Measurements from ENCODE around the gene OSBPL2.

OSBPL2 gene

DNA sequence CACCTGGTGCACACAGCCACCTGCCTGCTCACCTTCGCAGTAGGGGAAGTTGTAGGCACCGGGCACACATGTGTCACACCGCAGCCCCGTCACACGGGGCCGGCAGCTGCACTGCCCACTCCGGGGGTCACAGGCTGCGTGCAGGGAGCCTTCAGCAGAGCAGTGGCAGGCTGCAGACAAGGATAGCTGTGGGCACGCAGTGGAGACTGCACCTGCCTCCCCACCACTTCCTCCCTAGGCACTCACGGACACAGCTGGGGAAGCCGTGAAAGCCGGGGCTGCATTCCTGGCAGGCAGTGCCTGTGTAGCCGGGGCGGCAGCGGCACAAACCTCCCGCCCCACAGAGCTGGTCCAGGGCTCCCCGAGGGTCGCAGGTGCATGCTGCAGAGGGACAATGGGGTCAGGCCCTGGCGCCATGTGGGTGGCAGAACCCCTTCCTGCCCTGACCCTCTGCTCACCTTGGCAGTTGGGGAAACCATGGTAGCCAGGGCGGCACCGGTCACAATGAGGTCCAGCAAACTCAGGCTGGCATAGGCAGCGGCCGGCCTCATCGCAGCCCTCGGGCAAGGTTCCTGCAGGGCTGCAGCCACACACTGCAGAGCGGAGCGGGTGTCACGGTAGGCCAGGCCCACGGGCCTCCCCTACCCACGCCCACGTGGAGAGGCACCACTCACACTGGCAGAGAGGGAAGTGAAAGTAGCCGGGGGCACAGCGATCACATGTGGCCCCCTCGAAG is 99.4 kb downstream of the OSBPL2 start:
- no peak for DNase-seq (ENCODE audit: extremely low read depth, low read depth)

DNA sequence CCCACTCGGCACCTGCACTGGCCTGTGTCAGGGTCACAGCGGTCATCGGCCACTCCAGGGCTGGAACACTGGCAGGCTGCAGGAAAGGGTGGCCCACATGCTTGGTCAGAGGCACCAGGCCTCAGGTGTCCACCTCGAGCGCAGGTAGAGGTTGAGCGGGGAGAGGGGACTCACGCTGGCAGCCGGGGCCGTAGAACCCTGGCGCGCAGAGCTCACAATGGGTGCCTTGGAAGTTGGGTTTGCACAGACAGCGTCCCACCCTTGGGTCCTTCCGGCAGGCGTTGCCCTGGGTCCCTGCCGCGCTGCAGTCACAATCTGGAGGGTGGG is 99.9 kb downstream of the OSBPL2 start:
- no peak for DNase-seq (ENCODE audit: extremely low read depth, low read depth)
- TF ChIP-seq, protein P1, sequence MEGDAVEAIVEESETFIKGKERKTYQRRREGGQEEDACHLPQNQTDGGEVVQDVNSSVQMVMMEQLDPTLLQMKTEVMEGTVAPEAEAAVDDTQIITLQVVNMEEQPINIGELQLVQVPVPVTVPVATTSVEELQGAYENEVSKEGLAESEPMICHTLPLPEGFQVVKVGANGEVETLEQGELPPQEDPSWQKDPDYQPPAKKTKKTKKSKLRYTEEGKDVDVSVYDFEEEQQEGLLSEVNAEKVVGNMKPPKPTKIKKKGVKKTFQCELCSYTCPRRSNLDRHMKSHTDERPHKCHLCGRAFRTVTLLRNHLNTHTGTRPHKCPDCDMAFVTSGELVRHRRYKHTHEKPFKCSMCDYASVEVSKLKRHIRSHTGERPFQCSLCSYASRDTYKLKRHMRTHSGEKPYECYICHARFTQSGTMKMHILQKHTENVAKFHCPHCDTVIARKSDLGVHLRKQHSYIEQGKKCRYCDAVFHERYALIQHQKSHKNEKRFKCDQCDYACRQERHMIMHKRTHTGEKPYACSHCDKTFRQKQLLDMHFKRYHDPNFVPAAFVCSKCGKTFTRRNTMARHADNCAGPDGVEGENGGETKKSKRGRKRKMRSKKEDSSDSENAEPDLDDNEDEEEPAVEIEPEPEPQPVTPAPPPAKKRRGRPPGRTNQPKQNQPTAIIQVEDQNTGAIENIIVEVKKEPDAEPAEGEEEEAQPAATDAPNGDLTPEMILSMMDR (IDR thresholded peaks at IDR 0.05; ENCODE audit: low read depth, low read length) = no peak

More for the DNA sequence above, 99.4 kb downstream of the OSBPL2 start:
- TF ChIP-seq, protein P1 (IDR thresholded peaks at IDR 0.05; ENCODE audit: low read depth, low read length) = no peak

DNA sequence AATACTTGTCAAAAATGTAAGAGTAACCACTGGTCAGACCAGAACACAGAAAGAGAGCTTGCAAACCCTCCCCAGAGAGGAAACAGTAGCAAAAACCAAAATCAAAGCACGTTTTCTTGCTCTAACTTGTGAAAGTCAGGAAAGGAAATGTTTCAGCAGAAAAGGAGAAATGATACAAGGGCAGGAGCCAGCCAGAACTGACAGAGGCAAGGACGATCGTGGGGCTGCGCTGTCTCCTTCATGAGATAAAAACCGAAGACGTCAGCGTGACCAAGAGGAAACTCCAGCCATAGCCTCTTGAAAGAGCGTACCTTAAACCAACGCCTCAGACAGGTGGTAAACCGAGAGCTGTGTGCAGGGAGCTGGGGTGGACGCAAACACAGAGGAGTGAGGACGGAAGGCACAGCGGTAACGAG is 101.3 kb downstream of the OSBPL2 start:
- no peak for DNase-seq (ENCODE audit: extremely low read depth, low read depth)
- TF ChIP-seq, protein P1 (IDR thresholded peaks at IDR 0.05; ENCODE audit: low read depth, low read length) = no peak

GRCh38 chr20:62342910-62343309 is 104.6 kb downstream of the OSBPL2 start:
- TF ChIP-seq, protein P1 (IDR thresholded peaks at IDR 0.05; ENCODE audit: low read depth, low read length) = no peak
- no peak for DNase-seq (ENCODE audit: extremely low read depth, low read depth)

- TF ChIP-seq, protein P1 (IDR thresholded peaks at IDR 0.05; ENCODE audit: low read depth, low read length) = no peak
- no peak for DNase-seq (ENCODE audit: extremely low read depth, low read depth)
Measured at GRCh38 chr20:62344092-62344491, 105.8 kb downstream of the OSBPL2 start.

GRCh38 chr20:62344782-62345181 is 106.5 kb downstream of the OSBPL2 start:
- TF ChIP-seq, protein P1 (IDR thresholded peaks at IDR 0.05; ENCODE audit: low read depth, low read length) = no peak
- peak; percentile 44 for DNase-seq (ENCODE audit: extremely low read depth, low read depth)

Data from AG09319 (cell line).